OCI-LY1 (cell line): Measurements from ENCODE around the gene NFU1.

Experiments used
- EZH2 ChIP-seq: fragments of 200-600 bp; sonication (generic), shearing (Covaris generic); IDR thresholded peaks from 2 replicates; pipeline ENCODE4 v1.8.0; 2017; ENCODE audit warnings: borderline replicate concordance, mixed run types, mild to moderate bottlenecking, antibody characterized with exemption, low read length, moderate library complexity, mixed read lengths
- TF ChIP-seq, protein P1 (sequence below): fragments of 200-600 bp; sonication (generic), shearing (Covaris generic); IDR thresholded peaks from 2 replicates; pipeline ENCODE4 v1.5.1; 2017; ENCODE audit warnings: mild to moderate bottlenecking, antibody characterized with exemption, low read length, moderate library complexity, mixed read lengths

DNA sequence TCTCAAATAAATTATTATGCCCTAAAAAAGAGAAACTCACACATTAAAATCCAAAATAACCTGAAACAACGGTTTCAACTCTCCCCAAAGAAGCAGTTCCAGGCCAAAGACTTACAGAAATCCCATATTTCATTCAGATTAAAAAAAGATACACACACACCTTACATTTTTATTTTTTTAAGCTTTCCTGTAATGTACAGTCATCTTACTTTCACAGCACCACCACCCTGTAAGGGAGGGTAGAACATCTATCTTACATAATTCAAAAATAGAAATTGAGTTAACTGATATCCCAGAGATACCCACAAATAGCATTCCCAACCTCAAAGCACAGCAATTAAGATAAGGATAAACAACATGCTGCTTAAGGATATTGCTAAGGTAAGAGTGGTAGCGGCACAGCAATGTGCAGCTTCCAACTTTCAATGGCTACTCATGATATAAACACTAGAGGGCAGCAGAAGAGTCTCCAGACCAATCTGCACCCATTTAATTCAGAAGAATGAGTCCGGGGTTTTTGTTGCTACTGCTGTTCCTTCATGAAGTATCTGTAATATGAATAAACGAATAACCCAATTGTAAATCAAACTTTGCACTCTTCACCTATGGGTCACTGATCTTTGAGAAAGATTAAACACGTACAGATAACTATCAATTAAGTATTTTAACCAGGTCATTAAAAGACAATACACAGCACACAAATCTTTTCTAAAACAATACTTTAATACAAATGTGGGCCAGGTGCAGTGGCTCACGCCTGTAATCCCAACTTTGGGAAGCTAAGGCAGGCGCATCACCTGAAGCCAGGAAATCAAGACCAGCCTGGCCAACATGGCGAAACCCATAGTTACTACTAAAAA is 61.5 kb downstream of the NFU1 start:
- TF ChIP-seq, protein P1, sequence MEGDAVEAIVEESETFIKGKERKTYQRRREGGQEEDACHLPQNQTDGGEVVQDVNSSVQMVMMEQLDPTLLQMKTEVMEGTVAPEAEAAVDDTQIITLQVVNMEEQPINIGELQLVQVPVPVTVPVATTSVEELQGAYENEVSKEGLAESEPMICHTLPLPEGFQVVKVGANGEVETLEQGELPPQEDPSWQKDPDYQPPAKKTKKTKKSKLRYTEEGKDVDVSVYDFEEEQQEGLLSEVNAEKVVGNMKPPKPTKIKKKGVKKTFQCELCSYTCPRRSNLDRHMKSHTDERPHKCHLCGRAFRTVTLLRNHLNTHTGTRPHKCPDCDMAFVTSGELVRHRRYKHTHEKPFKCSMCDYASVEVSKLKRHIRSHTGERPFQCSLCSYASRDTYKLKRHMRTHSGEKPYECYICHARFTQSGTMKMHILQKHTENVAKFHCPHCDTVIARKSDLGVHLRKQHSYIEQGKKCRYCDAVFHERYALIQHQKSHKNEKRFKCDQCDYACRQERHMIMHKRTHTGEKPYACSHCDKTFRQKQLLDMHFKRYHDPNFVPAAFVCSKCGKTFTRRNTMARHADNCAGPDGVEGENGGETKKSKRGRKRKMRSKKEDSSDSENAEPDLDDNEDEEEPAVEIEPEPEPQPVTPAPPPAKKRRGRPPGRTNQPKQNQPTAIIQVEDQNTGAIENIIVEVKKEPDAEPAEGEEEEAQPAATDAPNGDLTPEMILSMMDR: peak; percentile 88
- no peak for TF ChIP-seq EZH2
